Progenitor cell of endocrine pancreas (in vitro differentiated cells): ENCODE results near the gene BCCIP. TPM values are rescaled to one million over a fixed set of nuclear protein-coding genes. Genes with fewer than 3 reads are reported as not detected.

Experiments
- DNase-seq: peaks from one replicate; pipeline ENCODE4 v3.0.0; 2021; ENCODE audit warnings: low spot score; ENCODE audit not compliant: unreplicated experiment
- H3K27ac Mint-ChIP-seq: 2 replicates; pipeline ENCODE4 v1.8.0; 2021; ENCODE audit warnings: mild to moderate bottlenecking, moderate library complexity, mixed read lengths
- H3K27me3 Mint-ChIP-seq: 2 replicates; pipeline ENCODE4 v1.8.0; 2021; ENCODE audit warnings: mixed read lengths
- H3K36me3 Mint-ChIP-seq: 2 replicates; pipeline ENCODE4 v1.8.0; 2022; ENCODE audit warnings: mixed read lengths; ENCODE audit not compliant: insufficient read depth
- H3K4me1 Mint-ChIP-seq: 2 replicates; pipeline ENCODE4 v1.8.0; 2021; ENCODE audit warnings: low read depth, mixed read lengths
- H3K4me3 Mint-ChIP-seq: 2 replicates; pipeline ENCODE4 v1.8.0; 2021; ENCODE audit warnings: low read depth, mild to moderate bottlenecking, moderate library complexity, mixed read lengths
- H3K9me3 Mint-ChIP-seq: 2 replicates; pipeline ENCODE4 v1.8.0; 2021; ENCODE audit warnings: low read depth, mixed read lengths
- total RNA-seq: library from RNA; stranded (reverse); gene quantifications from 2 replicates; pipeline ENCODE4 v1.2.1, GENCODE V29; 2021
- TF ChIP-seq, protein P1 (sequence below): fragments of 200-600 bp; sonication (generic); IDR thresholded peaks from one replicate; pipeline ENCODE4 v1.5.0; 2021; ENCODE audit warnings: antibody characterized with exemption, mild to moderate bottlenecking; ENCODE audit not compliant: unreplicated experiment

The BCCIP gene
- total RNA-seq, 1 donor from 2014 or later, result 69.8 TPM

DNA sequence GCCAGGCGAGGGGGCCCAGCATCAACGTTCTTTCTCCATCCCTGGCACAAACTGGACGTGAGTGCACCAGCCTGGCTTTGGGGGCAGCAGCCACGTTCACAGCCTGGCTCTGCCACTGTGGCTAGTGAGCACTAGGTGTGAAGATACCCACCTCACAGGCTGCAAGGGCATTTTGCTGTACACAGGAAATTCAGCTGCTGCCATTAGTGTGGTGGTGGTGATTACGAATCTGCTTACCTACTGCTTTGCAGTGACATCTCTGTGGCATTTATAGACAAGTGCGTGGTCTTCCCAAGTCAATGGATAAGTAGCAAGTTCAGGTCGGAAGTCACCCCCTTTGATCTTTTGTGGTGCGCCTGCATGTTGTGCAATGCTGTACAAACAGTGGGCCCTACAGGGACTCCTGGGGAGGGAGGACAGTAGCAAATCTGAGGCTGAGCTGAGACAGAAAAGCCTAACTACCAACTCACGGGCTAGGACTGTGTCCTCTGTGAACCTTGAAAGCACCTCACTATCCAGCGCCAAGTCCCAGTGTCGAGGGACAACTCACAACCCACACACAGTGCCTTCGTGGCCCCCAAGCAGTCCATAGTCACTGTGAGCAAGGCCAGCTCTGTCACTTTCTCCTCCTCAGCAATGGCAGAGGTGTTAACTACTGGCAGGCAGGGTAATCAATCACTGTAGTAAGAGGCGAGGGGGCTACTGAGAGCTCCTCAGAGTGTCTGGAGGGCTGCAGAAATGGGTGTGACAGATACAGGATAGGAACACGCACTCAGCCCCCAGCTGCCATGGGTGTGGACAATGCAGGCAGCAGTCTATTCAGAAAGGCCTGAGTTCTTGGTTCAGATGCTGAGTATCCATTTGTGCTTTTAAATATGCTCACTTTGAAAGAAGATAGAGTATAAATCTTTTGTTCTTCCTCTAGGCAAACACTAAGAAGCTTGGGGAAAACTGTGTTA is 30.7 kb upstream of the BCCIP start:
- H3K27me3 Mint-ChIP-seq, result no peaks in the 10 kb centered on the region
- H3K36me3 Mint-ChIP-seq, result peaks cover 19% of the 10 kb centered on the region
- no peaks in the 10 kb centered on the region for H3K9me3 Mint-ChIP-seq
- no peak overlapping the region for H3K4me3 Mint-ChIP-seq
- no peak for DNase-seq
- peak overlapping the region; percentile 37 for H3K27ac Mint-ChIP-seq
- H3K4me1 Mint-ChIP-seq, result no peaks in the 10 kb centered on the region
- TF ChIP-seq, protein P1, sequence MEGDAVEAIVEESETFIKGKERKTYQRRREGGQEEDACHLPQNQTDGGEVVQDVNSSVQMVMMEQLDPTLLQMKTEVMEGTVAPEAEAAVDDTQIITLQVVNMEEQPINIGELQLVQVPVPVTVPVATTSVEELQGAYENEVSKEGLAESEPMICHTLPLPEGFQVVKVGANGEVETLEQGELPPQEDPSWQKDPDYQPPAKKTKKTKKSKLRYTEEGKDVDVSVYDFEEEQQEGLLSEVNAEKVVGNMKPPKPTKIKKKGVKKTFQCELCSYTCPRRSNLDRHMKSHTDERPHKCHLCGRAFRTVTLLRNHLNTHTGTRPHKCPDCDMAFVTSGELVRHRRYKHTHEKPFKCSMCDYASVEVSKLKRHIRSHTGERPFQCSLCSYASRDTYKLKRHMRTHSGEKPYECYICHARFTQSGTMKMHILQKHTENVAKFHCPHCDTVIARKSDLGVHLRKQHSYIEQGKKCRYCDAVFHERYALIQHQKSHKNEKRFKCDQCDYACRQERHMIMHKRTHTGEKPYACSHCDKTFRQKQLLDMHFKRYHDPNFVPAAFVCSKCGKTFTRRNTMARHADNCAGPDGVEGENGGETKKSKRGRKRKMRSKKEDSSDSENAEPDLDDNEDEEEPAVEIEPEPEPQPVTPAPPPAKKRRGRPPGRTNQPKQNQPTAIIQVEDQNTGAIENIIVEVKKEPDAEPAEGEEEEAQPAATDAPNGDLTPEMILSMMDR, result no peak

DNA sequence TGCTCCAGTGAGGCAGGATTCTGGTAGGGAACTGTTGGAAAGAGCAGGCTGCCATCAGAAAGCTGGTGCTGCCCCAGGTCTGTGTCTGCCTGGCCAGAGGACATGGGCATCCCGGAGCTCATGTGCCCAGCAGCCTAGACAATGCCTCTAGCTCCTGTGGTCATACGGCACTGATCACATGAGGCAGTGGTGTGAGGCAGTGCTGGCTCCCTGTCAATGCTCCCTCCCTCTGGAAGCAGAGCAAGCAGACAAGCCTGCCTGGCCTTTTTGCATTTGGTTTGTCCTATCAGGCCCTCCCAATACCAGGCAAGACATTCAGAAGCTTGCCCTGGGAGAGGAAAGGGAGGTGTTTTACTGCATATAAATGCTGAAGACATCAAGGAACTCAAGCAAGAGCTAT is 28.2 kb upstream of the BCCIP start:
- Mint-ChIP-seq H3K27me3 (no peaks in the 10 kb centered on the region), H3K27ac (no peak overlapping the region), H3K4me1 (peaks cover 5% of the 10 kb centered on the region), H3K4me3 (no peak overlapping the region), H3K36me3 (peaks cover 17% of the 10 kb centered on the region), H3K9me3 (no peaks in the 10 kb centered on the region)
- TF ChIP-seq, protein P1, result no peak
- DNase-seq, result no peak

DNA sequence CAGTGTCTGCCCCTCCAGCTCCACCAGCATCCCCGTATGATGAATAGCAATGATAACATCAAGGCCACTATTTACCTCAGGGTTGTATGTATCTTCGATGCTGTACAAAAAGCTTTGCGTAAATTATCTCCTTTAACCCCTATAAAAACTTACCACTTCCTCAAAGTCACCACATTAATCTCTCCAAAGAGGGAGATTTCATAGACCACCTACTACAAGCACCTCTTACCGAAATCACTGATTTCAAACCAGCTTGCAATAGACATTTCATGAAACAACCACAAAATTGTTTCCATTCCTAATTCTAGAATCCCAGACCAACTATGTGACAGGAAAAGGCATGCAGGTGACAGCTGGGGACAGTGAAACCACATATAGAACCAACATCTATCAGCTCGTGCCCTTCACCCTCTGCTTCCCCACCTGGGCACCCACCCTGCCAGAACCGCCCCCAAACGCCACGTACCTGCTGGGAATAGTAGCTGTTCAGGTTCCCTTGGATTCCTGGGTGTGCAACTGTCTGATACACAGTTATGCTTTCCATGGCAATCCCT is 27.6 kb upstream of the BCCIP start:
- H3K4me1 Mint-ChIP-seq, result peaks cover 5% of the 10 kb centered on the region
- no peak overlapping the region for H3K27ac Mint-ChIP-seq
- peaks cover 16% of the 10 kb centered on the region for H3K36me3 Mint-ChIP-seq
- H3K4me3 Mint-ChIP-seq, result no peak overlapping the region
- TF ChIP-seq, protein P1, result no peak
- no peaks in the 10 kb centered on the region for H3K9me3 Mint-ChIP-seq
- no peak for DNase-seq
- H3K27me3 Mint-ChIP-seq, result no peaks in the 10 kb centered on the region

DNA sequence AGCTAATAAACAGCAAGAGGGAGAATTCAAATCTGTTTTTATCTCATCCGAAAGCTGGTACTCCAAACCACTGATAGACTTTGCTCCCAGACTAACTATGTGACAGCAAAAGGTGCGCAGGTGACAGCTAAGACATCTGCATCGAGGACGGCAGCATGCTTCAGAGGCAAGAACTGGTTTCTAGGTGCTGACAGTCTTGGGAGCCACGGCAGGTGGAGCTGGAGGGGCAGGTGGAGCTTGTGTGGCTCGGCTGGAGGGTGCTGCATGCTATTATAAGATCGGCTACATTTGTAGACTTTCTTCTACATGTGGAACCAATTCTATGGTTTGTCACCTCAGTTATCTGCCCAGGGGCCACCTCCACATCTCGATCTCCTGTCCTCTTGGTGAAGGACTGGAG is 25.9 kb upstream of the BCCIP start:
- Mint-ChIP-seq H3K27ac (no peak overlapping the region), H3K36me3 (peaks cover 9% of the 10 kb centered on the region), H3K4me3 (no peak overlapping the region), H3K9me3 (no peaks in the 10 kb centered on the region), H3K4me1 (peaks cover 17% of the 10 kb centered on the region), H3K27me3 (no peaks in the 10 kb centered on the region)
- DNase-seq, result no peak
- TF ChIP-seq, protein P1, result no peak

DNA sequence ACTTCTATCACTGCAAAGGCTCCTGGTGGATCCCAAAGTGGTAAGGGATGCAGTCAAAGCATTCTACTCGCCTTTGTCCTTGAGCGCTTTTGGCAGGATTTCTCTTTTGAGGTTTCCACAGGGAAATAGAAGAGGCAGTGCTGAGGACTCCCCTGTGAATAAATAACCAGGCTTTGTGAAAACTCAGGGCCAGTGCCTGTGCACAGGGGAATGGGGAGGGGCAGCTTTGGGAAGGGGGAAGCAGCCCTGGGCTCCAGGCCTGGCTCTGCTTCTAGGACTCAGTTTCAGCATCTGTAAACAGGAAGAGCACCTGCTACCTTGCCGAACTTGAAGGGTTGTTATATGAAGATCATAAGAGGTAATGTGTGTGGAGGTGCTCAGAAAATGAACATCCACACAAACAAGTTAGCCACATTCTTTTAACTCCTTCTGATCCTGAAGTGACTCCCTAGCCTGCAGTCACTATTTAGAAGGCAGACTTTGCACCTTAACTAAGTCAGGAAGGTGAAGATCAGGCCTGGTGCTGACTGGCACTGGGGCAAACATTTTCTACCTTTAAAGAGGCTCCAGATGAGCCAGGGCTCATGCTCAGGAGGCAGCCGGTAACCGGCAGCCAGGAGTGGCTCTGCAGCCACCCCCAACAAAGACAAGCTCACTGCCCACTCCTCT is 25.2 kb upstream of the BCCIP start:
- H3K27ac Mint-ChIP-seq, result no peak overlapping the region
- no peaks in the 10 kb centered on the region for H3K9me3 Mint-ChIP-seq
- H3K4me1 Mint-ChIP-seq, result peaks cover 17% of the 10 kb centered on the region
- peaks cover 9% of the 10 kb centered on the region for H3K36me3 Mint-ChIP-seq
- H3K27me3 Mint-ChIP-seq, result no peaks in the 10 kb centered on the region
- H3K4me3 Mint-ChIP-seq, result no peak overlapping the region
- TF ChIP-seq, protein P1, result no peak
- no peak for DNase-seq
